NB4 (cell line): Measurements from ENCODE around the gene CNTNAP2.

Experiments used
- CTCF ChIP-seq: IDR thresholded peaks from one replicate; pipeline ENCODE4 v1.5.1; 2012; ENCODE audit warnings: low read depth, low read length
- MYC ChIP-seq: IDR thresholded peaks from 2 replicates; pipeline ENCODE4 v1.6.1; 2011; ENCODE audit warnings: low read depth, low read length
- POLR2A ChIP-seq: IDR thresholded peaks from 2 replicates; pipeline ENCODE4 v1.6.1; 2011; ENCODE audit warnings: mild to moderate bottlenecking; ENCODE audit not compliant: insufficient read length; ENCODE audit errors: extremely low read depth
- TF ChIP-seq, protein P1 (sequence below): IDR thresholded peaks from 2 replicates; pipeline ENCODE4 v1.6.1; 2011; ENCODE audit warnings: low read depth, low read length

DNA sequence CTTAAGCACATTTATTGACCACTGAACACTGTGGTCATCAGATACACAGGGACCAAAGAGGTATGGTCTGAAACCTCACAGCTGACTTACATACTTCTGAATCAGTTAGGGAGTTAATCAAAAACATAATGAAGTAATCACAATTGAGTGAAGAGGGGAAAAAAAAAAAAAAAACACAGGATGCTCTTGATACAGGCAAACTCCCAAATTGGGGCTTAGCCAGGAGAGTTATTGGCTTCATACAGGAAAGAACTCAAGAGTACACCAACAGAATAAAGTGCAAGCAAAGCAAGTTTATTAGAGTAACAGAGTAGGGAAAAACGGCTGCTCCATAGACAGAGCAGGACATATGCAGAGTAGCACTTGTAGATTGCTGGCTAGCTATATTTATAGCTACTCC is 917.0 kb downstream of the CNTNAP2 start:
- TF ChIP-seq CTCF (no peak), POLR2A (no peak), MYC (no peak)
- TF ChIP-seq, protein P1, sequence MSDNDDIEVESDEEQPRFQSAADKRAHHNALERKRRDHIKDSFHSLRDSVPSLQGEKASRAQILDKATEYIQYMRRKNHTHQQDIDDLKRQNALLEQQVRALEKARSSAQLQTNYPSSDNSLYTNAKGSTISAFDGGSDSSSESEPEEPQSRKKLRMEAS: no peak
